H1 (cell line): ENCODE measurements around the gene WDR76. TPM values are rescaled to one million over a fixed set of nuclear protein-coding genes. Genes with fewer than 3 reads are reported as not detected.
"Not testable (repeated sequence)": the region's sequence is repeated elsewhere in the genome, so short reads cannot be mapped to it uniquely, and the experiment has no call there.

ENCODE experiments used
- CTCF ChIA-PET: fragments of 300-600 bp; sonication (Branson Sonifier 250); formaldehyde crosslinking; loops from one replicate; lab custom pipeline; 2021; ENCODE audit not compliant: partially characterized antibody; lab: Charles Lee
- POLR2A ChIA-PET: fragments of 300-600 bp; sonication (Branson Sonifier 250); formaldehyde crosslinking; loops from one replicate; lab custom pipeline; 2021; ENCODE audit warnings: inconsistent platforms; ENCODE audit not compliant: partially characterized antibody; lab: Charles Lee
- DNase-seq, 2 experiments: peaks; one replicate each; pipeline versions ENCODE4 v3.0.0 to v3.0.0-alpha.2; 2010 to 2022; ENCODE audit warnings: low spot score in 2 of 2, low read depth in 1 of 2, mixed read lengths in 1 of 2
- FAIRE-seq: peaks from 2 replicates; lab custom pipeline; 2011; peaks lifted over from hg19 to GRCh38; lab: Jason Lieb, UNC
- H2AFZ ChIP-seq: 2 replicates; pipeline ENCODE4 v1.8.1; 2012; ENCODE audit warnings: low read length, inconsistent platforms
- H2AK5ac ChIP-seq: 2 replicates; pipeline ENCODE4 v1.6.1; 2013; ENCODE audit warnings: low read depth, low read length
- H2BK120ac ChIP-seq: replicated peaks from 2 replicates; pipeline ENCODE3; 2013; ENCODE audit warnings: low read depth, low read length, inconsistent platforms
- H2BK12ac ChIP-seq: 2 replicates; pipeline ENCODE4 v1.6.1; 2013; ENCODE audit warnings: low read depth, low read length
- H2BK15ac ChIP-seq: 2 replicates; pipeline ENCODE4 v1.6.1; 2013; ENCODE audit warnings: low read length
- H2BK20ac ChIP-seq: 2 replicates; pipeline ENCODE4 v1.6.1; 2013; ENCODE audit warnings: low read length
- H2BK5ac ChIP-seq: 2 replicates; pipeline ENCODE4 v1.6.1; 2013; ENCODE audit warnings: low read depth, low read length
- H3K14ac ChIP-seq: 2 replicates; pipeline ENCODE4 v1.6.1; 2013; ENCODE audit warnings: inconsistent platforms; ENCODE audit not compliant: insufficient read length
- H3K18ac ChIP-seq: 2 replicates; pipeline ENCODE4 v1.6.1; 2013; ENCODE audit warnings: low read length; ENCODE audit errors: extremely low read depth
- H3K23ac ChIP-seq: 2 replicates; pipeline ENCODE4 v1.6.1; 2013; ENCODE audit warnings: inconsistent platforms; ENCODE audit not compliant: insufficient read length
- H3K23me2 ChIP-seq: 2 replicates; pipeline ENCODE4 v1.6.1; 2013; ENCODE audit warnings: low read depth, low read length
- H3K27ac ChIP-seq: 2 replicates; pipeline ENCODE4 v1.6.1; 2011; ENCODE audit warnings: low read depth, low read length, inconsistent platforms
- H3K27me3 ChIP-seq, 4 experiments: replicated peaks in 1 of 4; 1 replicate in 1 of 4; 2 replicates in 3 of 4; pipeline versions ENCODE4 v1.6.1 to v1.8.1; 2011 to 2013; ENCODE audit warnings: low read length in 3 of 4, mild to moderate bottlenecking in 3 of 4, inconsistent platforms in 2 of 4, mixed read lengths in 2 of 4, moderate library complexity in 1 of 4; ENCODE audit not compliant: control insufficient read depth in 3 of 4, insufficient read depth in 3 of 4; ENCODE audit errors: extremely low read depth in 1 of 4
- H3K36me3 ChIP-seq, 4 experiments: 2 replicates each; pipeline versions ENCODE4 v1.6.1 to v1.8.1; 2011 to 2013; ENCODE audit warnings: mild to moderate bottlenecking in 4 of 4, low read length in 3 of 4, moderate library complexity in 2 of 4, control low read depth in 1 of 4, inconsistent platforms in 1 of 4; ENCODE audit not compliant: insufficient read depth in 4 of 4, control insufficient read depth in 2 of 4
- H3K4ac ChIP-seq: replicated peaks from 2 replicates; pipeline ENCODE3; 2013; ENCODE audit warnings: low read length, low read depth, mixed read lengths, inconsistent platforms; ENCODE audit not compliant: insufficient read length
- H3K4me1 ChIP-seq, 4 experiments: replicated peaks in 1 of 4; 1 replicate in 1 of 4; 2 replicates in 3 of 4; pipeline versions ENCODE4 v1.6.1 to v1.8.1; 2011 to 2013; ENCODE audit warnings: low read length in 3 of 4, inconsistent platforms in 2 of 4, mixed read lengths in 1 of 4; ENCODE audit not compliant: insufficient read depth in 4 of 4, control insufficient read depth in 3 of 4
- H3K4me2 ChIP-seq, 2 experiments: 2 replicates each; pipeline versions ENCODE4 v1.6.1 to v1.8.1; 2011 to 2013; ENCODE audit warnings: low read depth in 2 of 2, low read length in 2 of 2, control low read depth in 1 of 2, inconsistent platforms in 1 of 2, mild to moderate bottlenecking in 1 of 2; ENCODE audit not compliant: insufficient read depth in 1 of 2
- H3K4me3 ChIP-seq, 4 experiments: fragments of 200-600, 300-600 bp in 1 of 4; sonication (generic), shearing (Covaris generic), sonication (Bioruptor Twin) in 1 of 4; 2 replicates each; pipeline versions ENCODE4 v1.5.1 to v1.8.1; 2011 to 2016; ENCODE audit warnings: low read length in 4 of 4, low read depth in 3 of 4, control low read depth in 2 of 4, inconsistent platforms in 2 of 4, mild to moderate bottlenecking in 2 of 4, mixed read lengths in 1 of 4, moderate library complexity in 1 of 4; ENCODE audit not compliant: insufficient read depth in 2 of 4; ENCODE audit errors: extremely low read depth in 1 of 4
- H3K56ac ChIP-seq: replicated peaks from 2 replicates; pipeline ENCODE3; 2013; ENCODE audit warnings: low read depth, mild to moderate bottlenecking, mixed read lengths, low read length, inconsistent platforms; ENCODE audit not compliant: insufficient read length
- H3K79me1 ChIP-seq: 2 replicates; pipeline ENCODE4 v1.6.1; 2013; ENCODE audit warnings: low read depth, low read length, control low read depth
- H3K79me2 ChIP-seq, 2 experiments: 2 replicates each; pipeline versions ENCODE4 v1.6.1 to v1.8.1; 2012 to 2013; ENCODE audit warnings: low read length in 2 of 2, mild to moderate bottlenecking in 2 of 2, inconsistent platforms in 1 of 2; ENCODE audit not compliant: insufficient read depth in 2 of 2, control insufficient read depth in 1 of 2
- H3K9ac ChIP-seq, 4 experiments: replicated peaks in 1 of 4; 1 replicate in 1 of 4; 2 replicates in 3 of 4; pipeline versions ENCODE4 v1.6.1 to v1.8.1; 2011 to 2013; ENCODE audit warnings: low read depth in 3 of 4, low read length in 3 of 4, control low read depth in 2 of 4, mild to moderate bottlenecking in 2 of 4, moderate library complexity in 2 of 4, inconsistent platforms in 1 of 4; ENCODE audit errors: extremely low read depth in 1 of 4
- H3K9me3 ChIP-seq, 2 experiments: 2 replicates each; pipeline versions ENCODE4 v1.6.1 to v1.8.1; 2012 to 2013; ENCODE audit warnings: mild to moderate bottlenecking in 2 of 2, moderate library complexity in 2 of 2, control low read depth in 1 of 2, inconsistent platforms in 1 of 2, low read depth in 1 of 2, low read length in 1 of 2, mixed read lengths in 1 of 2; ENCODE audit not compliant: insufficient read depth in 2 of 2
- H4K20me1 ChIP-seq, 2 experiments: replicated peaks in 1 of 2; 2 replicates each; pipeline versions ENCODE3 to v1.8.1; 2011 to 2013; ENCODE audit warnings: inconsistent platforms in 2 of 2, low read length in 2 of 2, mild to moderate bottlenecking in 1 of 2; ENCODE audit not compliant: insufficient read depth in 2 of 2, control insufficient read depth in 1 of 2
- H4K5ac ChIP-seq: 2 replicates; pipeline ENCODE4 v1.6.1; 2013; ENCODE audit warnings: low read length, low read depth, mixed read lengths, inconsistent platforms; ENCODE audit not compliant: insufficient read length
- H4K8ac ChIP-seq: 2 replicates; pipeline ENCODE4 v1.8.0; 2013; ENCODE audit warnings: mild to moderate bottlenecking, moderate library complexity, low read length, inconsistent platforms; ENCODE audit not compliant: insufficient read depth; ENCODE audit errors: extremely low read depth
- H4K91ac ChIP-seq: replicated peaks from 2 replicates; pipeline ENCODE3; 2013; ENCODE audit warnings: low read length, mixed read lengths, inconsistent platforms; ENCODE audit not compliant: insufficient read length
- RNF2 ChIP-seq: fragments of 200-900, 300-1000 bp; sonication (generic); IDR thresholded peaks from 2 replicates; pipeline ENCODE4 v1.7.1; 2016; ENCODE audit warnings: borderline replicate concordance, low read depth, mild to moderate bottlenecking, antibody characterized with exemption, low read length; ENCODE audit not compliant: poor library complexity, severe bottlenecking; ENCODE audit errors: missing control alignments
- WGBS, 2 experiments: shearing (Covaris generic) in 1 of 2; methylation state at CpG; one replicate each; pipeline versions ENCODE4 v1.1.6 to v1.1.7; 2013 to 2015; ENCODE audit warnings: low lambda C conversion rate in 2 of 2, mixed read lengths in 2 of 2, inconsistent platforms in 1 of 2, low coverage in 1 of 2, missing lambda C conversion rate in 1 of 2; ENCODE audit not compliant: insufficient replicate concordance in 2 of 2, insufficient coverage in 1 of 2, insufficient read length in 1 of 2; ENCODE audit errors: extremely low coverage in 1 of 2, missing lambda C conversion rate in 1 of 2; 5-methylcytosine and 5-hydroxymethylcytosine counted together
- polyA plus RNA-seq, 7 experiments: library from polyadenylated mRNA; depleted of rRNA in 3 of 7; stranded (reverse) in 5 of 7; unstranded in 2 of 7; fragments of >200 nt in 5 of 7; fragments of 200-250 nt in 2 of 7; gene quantifications; 1 replicate in 5 of 7; 2 replicates in 1 of 7; 4 replicates in 1 of 7; pipeline versions ENCODE4 v1.2.1 to v1.2.3, GENCODE V29; 2011 to 2013; ENCODE audit warnings: missing spikeins in 2 of 7, mixed read lengths in 2 of 7
- total RNA-seq: library from RNA; stranded (reverse); fragmentation: NEBNext Ultra II Directional; extraction: Animal tissue kit (Norgen Biotek cat#: 25700); gene quantifications from 2 replicates; pipeline ENCODE4 v1.2.1, GENCODE V29; 2021

WDR76 gene
- total and polyA plus RNA-seq, 2 of the 8 experiments (the other 6 are each of a cell fraction or from before 2014, with no cell fraction given), result 4.1 to 18.9 TPM

- H2AFZ ChIP-seq, H3K4ac ChIP-seq, H2BK15ac ChIP-seq, H3K9me3 ChIP-seq, H4K8ac ChIP-seq, H4K91ac ChIP-seq, H2AK5ac ChIP-seq, H4K5ac ChIP-seq, DNase-seq, H3K4me3 ChIP-seq, H4K20me1 ChIP-seq, H3K4me2 ChIP-seq, FAIRE-seq, H3K18ac ChIP-seq, H2BK5ac ChIP-seq, H3K27ac ChIP-seq, H3K36me3 ChIP-seq: not testable (repeated sequence)
- 93% methylated on average over 11 of the region's 11 CpGs; no CpG with 5 or more reads in 1 of the 2 experiments for WGBS, 2 experiments
- peak; percentile 6 for TF ChIP-seq RNF2
- TF ChIP-seq, all 59 proteins: peak for 1; not testable (repeated sequence) for 58
- H3K4me1 ChIP-seq, H2BK20ac ChIP-seq, H3K9ac ChIP-seq, H3K79me1 ChIP-seq, H3K14ac ChIP-seq, H2BK120ac ChIP-seq, H3K23me2 ChIP-seq, CTCF ChIA-PET, H3K56ac ChIP-seq, H3K23ac ChIP-seq, H2BK12ac ChIP-seq: not testable (repeated sequence)
- POLR2A ChIA-PET, result interaction anchor here (1.3 to 3.2 kb wide), 5 partner anchors 24 to 49 kb away, joined by 3 to 22 read pairs (median 10); partner anchors contain the start of genes ELL3, HYPK and SERINC4
- H3K27me3 ChIP-seq, result peaks cover 0 to 16% (median 4%) of the 10 kb centered on the region in 4 experiments; a peak in 4 of 7 replicates
- peaks cover 3 to 28% of the 10 kb centered on the region in 2 experiments for H3K79me2 ChIP-seq
Measured at GRCh38 chr15:43825305-43825704, 1.5 kb upstream of the WDR76 start.
